Astrocyte (in vitro differentiated cells and primary cell): ENCODE data around the gene POLR1G. TPM values are rescaled to one million over a fixed set of nuclear protein-coding genes. Genes with fewer than 3 reads are reported as not detected.

ENCODE experiments used
- DNase-seq: peaks from one replicate; pipeline ENCODE4 v3.0.0-alpha.2; 2010; ENCODE audit warnings: low read depth
- FAIRE-seq: peaks from 2 replicates; lab custom pipeline; 2011; peaks lifted over from hg19 to GRCh38; lab: Jason Lieb, UNC
- H2AFZ ChIP-seq: 2 replicates; pipeline ENCODE4 v1.6.0; 2012; ENCODE audit warnings: low read depth, low read length, inconsistent platforms
- H3K27ac ChIP-seq: 2 replicates; pipeline ENCODE4 v1.5.1; 2011; ENCODE audit warnings: low read depth, low read length, inconsistent platforms
- H3K27me3 ChIP-seq: 2 replicates; pipeline ENCODE4 v1.6.0; 2011; ENCODE audit warnings: low read length, inconsistent platforms; ENCODE audit not compliant: insufficient read depth
- H3K36me3 ChIP-seq: 2 replicates; pipeline ENCODE4 v1.5.1; 2011; ENCODE audit warnings: low read length, inconsistent platforms; ENCODE audit not compliant: insufficient read depth
- H3K4me1 ChIP-seq: 2 replicates; pipeline ENCODE4 v1.5.1; 2011; ENCODE audit warnings: low read length, inconsistent platforms; ENCODE audit not compliant: insufficient read depth
- H3K4me2 ChIP-seq: 2 replicates; pipeline ENCODE4 v1.6.0; 2012; ENCODE audit warnings: low read length, inconsistent platforms
- H3K4me3 ChIP-seq: 2 replicates; pipeline ENCODE4 v1.5.1; 2011; ENCODE audit warnings: low read depth, mild to moderate bottlenecking, low read length, inconsistent platforms; ENCODE audit not compliant: insufficient read depth
- H3K79me2 ChIP-seq: 2 replicates; pipeline ENCODE4 v1.6.0; 2012; ENCODE audit warnings: mild to moderate bottlenecking, low read length, inconsistent platforms; ENCODE audit not compliant: insufficient read depth
- H3K9ac ChIP-seq: 2 replicates; pipeline ENCODE4 v1.6.0; 2012; ENCODE audit warnings: mild to moderate bottlenecking, low read length, inconsistent platforms
- H3K9me3 ChIP-seq: 2 replicates; pipeline ENCODE4 v1.5.1; 2012; ENCODE audit warnings: low read depth, mild to moderate bottlenecking, low read length, inconsistent platforms; ENCODE audit not compliant: insufficient read depth
- H4K20me1 ChIP-seq: 2 replicates; pipeline ENCODE4 v1.6.0; 2012; ENCODE audit warnings: low read length, inconsistent platforms; ENCODE audit not compliant: insufficient read depth
- H3K27ac Mint-ChIP-seq: one replicate; pipeline ENCODE4 v1.8.0; 2021; ENCODE audit warnings: mild to moderate bottlenecking, mixed read lengths; ENCODE audit not compliant: unreplicated experiment
- H3K27me3 Mint-ChIP-seq: one replicate; pipeline ENCODE4 v1.8.0; 2021; ENCODE audit warnings: low read depth, mixed read lengths; ENCODE audit not compliant: unreplicated experiment
- H3K36me3 Mint-ChIP-seq: one replicate; pipeline ENCODE4 v1.8.0; 2021; ENCODE audit warnings: low read depth, mixed read lengths; ENCODE audit not compliant: unreplicated experiment
- H3K4me1 Mint-ChIP-seq: one replicate; pipeline ENCODE4 v1.8.0; 2021; ENCODE audit warnings: low read depth, mixed read lengths; ENCODE audit not compliant: unreplicated experiment
- H3K4me3 Mint-ChIP-seq: one replicate; pipeline ENCODE4 v1.8.0; 2021; ENCODE audit warnings: mild to moderate bottlenecking, moderate library complexity, mixed read lengths; ENCODE audit not compliant: unreplicated experiment
- H3K9me3 Mint-ChIP-seq: one replicate; pipeline ENCODE4 v1.8.0; 2021; ENCODE audit warnings: mild to moderate bottlenecking, mixed read lengths; ENCODE audit not compliant: unreplicated experiment
- CTCF ChIP-seq: IDR thresholded peaks from 2 replicates; pipeline ENCODE4 v1.5.1; 2011; ENCODE audit warnings: low read depth, mild to moderate bottlenecking, inconsistent platforms, low read length, moderate library complexity; ENCODE audit not compliant: insufficient read depth
- EZH2 ChIP-seq: IDR thresholded peaks from 2 replicates; pipeline ENCODE4 v1.6.1; 2012; ENCODE audit warnings: mild to moderate bottlenecking, low read length, inconsistent platforms; ENCODE audit not compliant: insufficient read depth
- total RNA-seq: library from RNA; stranded (reverse); gene quantifications from 2 replicates; pipeline ENCODE4 v1.2.1, GENCODE V29; 2021

POLR1G gene
- total RNA-seq, 1 donor from 2014 or later: 12.8 TPM

GRCh38 chr19:45362291-45362690, 44.2 kb upstream of the POLR1G start:
- Mint-ChIP-seq H3K4me1 (no peaks in the 10 kb centered on the region), H3K36me3 (peaks cover 28% of the 10 kb centered on the region), H3K4me3 (peak overlapping the region; percentile 50), H3K27ac (no peak overlapping the region), H3K27me3 (no peaks in the 10 kb centered on the region), H3K9me3 (no peaks in the 10 kb centered on the region)
- H3K4me3 ChIP-seq: no peak overlapping the region
- no peaks in the 10 kb centered on the region for H3K27me3 ChIP-seq
- no peaks in the 10 kb centered on the region for H3K4me1 ChIP-seq
- TF ChIP-seq CTCF (no peak), EZH2 (no peak)
- H3K4me2 ChIP-seq: no peak overlapping the region
- H3K9me3 ChIP-seq: no peaks in the 10 kb centered on the region
- DNase-seq (no peak), FAIRE-seq (no peak)
- H3K9ac ChIP-seq: no peak overlapping the region
- H4K20me1 ChIP-seq: peaks cover 26% of the 10 kb centered on the region
- H3K27ac ChIP-seq: no peak overlapping the region
- no peak overlapping the region for H2AFZ ChIP-seq
- no peaks in the 10 kb centered on the region for H3K36me3 ChIP-seq
- peaks cover 4% of the 10 kb centered on the region for H3K79me2 ChIP-seq

- Histone ChIP-seq H3K4me1 (peaks cover 3% of the 10 kb centered on the region), H2AFZ (no peak overlapping the region), H3K79me2 (peaks cover 14% of the 10 kb centered on the region), H3K4me2 (no peak overlapping the region), H4K20me1 (peaks cover 32% of the 10 kb centered on the region), H3K9me3 (no peaks in the 10 kb centered on the region), H3K4me3 (no peak overlapping the region), H3K9ac (no peak overlapping the region), H3K27me3 (no peaks in the 10 kb centered on the region), H3K27ac (no peak overlapping the region), H3K36me3 (peaks cover 4% of the 10 kb centered on the region)
- FAIRE-seq (no peak), DNase-seq (no peak)
- Mint-ChIP-seq H3K9me3 (no peaks in the 10 kb centered on the region), H3K36me3 (peaks cover 27% of the 10 kb centered on the region), H3K27ac (no peak overlapping the region), H3K4me3 (no peak overlapping the region), H3K4me1 (no peaks in the 10 kb centered on the region), H3K27me3 (no peaks in the 10 kb centered on the region)
- TF ChIP-seq EZH2 (no peak), CTCF (no peak)
These were observed 42.5 kb upstream of the POLR1G start for GRCh38 chr19:45363861-45364459.

GRCh38 chr19:45364696-45365095, 41.7 kb upstream of the POLR1G start:
- Mint-ChIP-seq H3K9me3 (no peaks in the 10 kb centered on the region), H3K27ac (no peak overlapping the region), H3K36me3 (peaks cover 22% of the 10 kb centered on the region), H3K4me1 (no peaks in the 10 kb centered on the region), H3K27me3 (no peaks in the 10 kb centered on the region), H3K4me3 (no peak overlapping the region)
- peaks cover 22% of the 10 kb centered on the region for H3K79me2 ChIP-seq
- no peaks in the 10 kb centered on the region for H3K27me3 ChIP-seq
- peaks cover 5% of the 10 kb centered on the region for H3K4me1 ChIP-seq
- peaks cover 4% of the 10 kb centered on the region for H3K36me3 ChIP-seq
- no peaks in the 10 kb centered on the region for H3K9me3 ChIP-seq
- peaks cover 35% of the 10 kb centered on the region for H4K20me1 ChIP-seq
- no peak overlapping the region for H3K9ac ChIP-seq
- H3K4me2 ChIP-seq: no peak overlapping the region
- H3K27ac ChIP-seq: no peak overlapping the region
- no peak overlapping the region for H3K4me3 ChIP-seq
- H2AFZ ChIP-seq: no peak overlapping the region
- DNase-seq (no peak), FAIRE-seq (no peak)
- TF ChIP-seq EZH2 (no peak), CTCF (no peak)
